KOPT-K1 (cell line): ENCODE data around the gene TMEM109.
"Not testable (repeated sequence)": the region's sequence is repeated elsewhere in the genome, so short reads cannot be mapped to it uniquely, and the experiment has no call there.

Experiments
- H3K27ac ChIP-seq: fragments of 200-600 bp; sonication (generic); 2 replicates; pipeline ENCODE4 v1.5.1; 2016; ENCODE audit warnings: antibody characterized with exemption, mild to moderate bottlenecking, low read depth, low read length; ENCODE audit not compliant: poor library complexity, severe bottlenecking
- H3K36me3 ChIP-seq: fragments of 200-600 bp; sonication (generic); 2 replicates; pipeline ENCODE4 v1.5.1; 2017; ENCODE audit warnings: antibody characterized with exemption, mild to moderate bottlenecking, low read length, moderate library complexity; ENCODE audit not compliant: insufficient read depth
- H3K9me3 ChIP-seq: fragments of 200-600 bp; sonication (generic); 2 replicates; pipeline ENCODE4 v1.5.1; 2017; ENCODE audit warnings: antibody characterized with exemption, low read length, mild to moderate bottlenecking; ENCODE audit not compliant: insufficient read depth, poor library complexity, severe bottlenecking

Gene TMEM109

GRCh38 chr11:60899046-60899936 lies 14.7 kb upstream of the TMEM109 start:
- Histone ChIP-seq H3K36me3 (peaks cover 99% of the 10 kb centered on the region), H3K9me3 (no peaks in the 10 kb centered on the region), H3K27ac (no peak overlapping the region)

- Histone ChIP-seq H3K27ac (no peak overlapping the region), H3K36me3 (peaks cover 97% of the 10 kb centered on the region), H3K9me3 (no peaks in the 10 kb centered on the region)
Measured at GRCh38 chr11:60899977-60900376, 14.0 kb upstream of the TMEM109 start.

GRCh38 chr11:60900673-60901404 lies 13.1 kb upstream of the TMEM109 start:
- H3K36me3 ChIP-seq = peaks cover 89% of the 10 kb centered on the region
- no peak overlapping the region for H3K27ac ChIP-seq
- no peaks in the 10 kb centered on the region for H3K9me3 ChIP-seq

GRCh38 chr11:60902625-60903024 lies 11.3 kb upstream of the TMEM109 start:
- H3K9me3 ChIP-seq = no peaks in the 10 kb centered on the region
- H3K27ac ChIP-seq = no peak overlapping the region
- H3K36me3 ChIP-seq = peaks cover 71% of the 10 kb centered on the region

- no peaks in the 10 kb centered on the region for H3K9me3 ChIP-seq
- H3K36me3 ChIP-seq = peaks cover 47% of the 10 kb centered on the region
- H3K27ac ChIP-seq = peak overlapping the region; percentile 85
Measured at GRCh38 chr11:60905047-60905446, 8.9 kb upstream of the TMEM109 start.

GRCh38 chr11:60905551-60906113 lies 8.3 kb upstream of the TMEM109 start:
- Histone ChIP-seq H3K36me3 (peaks cover 41% of the 10 kb centered on the region), H3K9me3 (no peaks in the 10 kb centered on the region), H3K27ac (peak overlapping the region; percentile 85)

- H3K36me3 ChIP-seq = peaks cover 34% of the 10 kb centered on the region
- H3K9me3 ChIP-seq = no peaks in the 10 kb centered on the region
- H3K27ac ChIP-seq = peak within 1 kb of the TSS; percentile 85
Measured at GRCh38 chr11:60906132-60906972, 7.6 kb upstream of the TMEM109 start, which contains the start of gene PRPF19. Gene PRPF19, minus strand, starts transcription at chr11:60906585. Its CDS starts 203 bp downstream, at chr11:60906382.

- Histone ChIP-seq H3K9me3 (no peaks in the 10 kb centered on the region), H3K36me3 (peaks cover 10% of the 10 kb centered on the region), H3K27ac (no peak overlapping the region)
Measured at GRCh38 chr11:60908803-60909202, 5.2 kb upstream of the TMEM109 start.

GRCh38 chr11:60909680-60910280 lies 4.2 kb upstream of the TMEM109 start:
- H3K36me3 ChIP-seq, H3K9me3 ChIP-seq, H3K27ac ChIP-seq: not testable (repeated sequence)

- no peaks in the 10 kb centered on the region for H3K9me3 ChIP-seq
- H3K36me3 ChIP-seq = no peaks in the 10 kb centered on the region; the same call in 1 of the 2 replicates
- no peak overlapping the region for H3K27ac ChIP-seq
Measured at GRCh38 chr11:60910281-60910687, 3.7 kb upstream of the TMEM109 start.

- Histone ChIP-seq H3K36me3 (no peaks in the 10 kb centered on the region), H3K27ac (no peak overlapping the region), H3K9me3 (no peaks in the 10 kb centered on the region)
Measured at GRCh38 chr11:60910711-60911380, 3.1 kb upstream of the TMEM109 start.

- H3K36me3 ChIP-seq = peaks cover 10% of the 10 kb centered on the region; the same call in 1 of the 2 replicates
- H3K27ac ChIP-seq = no peak overlapping the region
- no peaks in the 10 kb centered on the region for H3K9me3 ChIP-seq
Measured at GRCh38 chr11:60912223-60912850, 1.6 kb upstream of the TMEM109 start.

- H3K36me3 ChIP-seq = peaks cover 17% of the 10 kb centered on the region; the same call in 1 of the 2 replicates
- H3K27ac ChIP-seq = peak overlapping the region; percentile 81
- H3K9me3 ChIP-seq = no peaks in the 10 kb centered on the region
Measured at GRCh38 chr11:60912851-60913528, 968 bp upstream of the TMEM109 start.
